ENCODE data around the gene STYX.
"Not testable (repeated sequence)": the region's sequence is repeated elsewhere in the genome, so short reads cannot be mapped to it uniquely, and the experiment has no call there.

DNA sequence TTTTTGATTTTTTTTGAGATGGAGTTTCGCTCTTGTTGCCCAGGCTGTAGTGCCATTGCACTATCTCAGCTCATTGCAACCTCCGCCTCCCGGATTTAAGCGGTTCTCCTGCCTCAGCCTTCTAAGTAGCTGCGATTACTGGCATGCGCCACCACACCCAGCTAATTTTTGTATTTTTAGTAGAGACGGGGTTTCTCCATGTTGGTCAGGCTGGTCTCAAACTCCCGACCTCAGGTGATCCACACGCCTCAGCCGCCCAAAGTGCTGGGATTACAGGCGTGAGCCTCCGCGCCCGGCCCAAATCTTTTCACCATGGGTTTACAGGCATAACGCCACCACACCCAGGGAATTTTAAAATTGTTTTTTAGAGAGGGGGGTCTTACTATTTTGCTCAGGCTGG, 931 bp upstream of the STYX start:
- TF ChIP-seq POLR2A (IDR thresholded peaks at IDR 0.05), result not testable (repeated sequence)
- TF ChIP-seq, protein P1, sequence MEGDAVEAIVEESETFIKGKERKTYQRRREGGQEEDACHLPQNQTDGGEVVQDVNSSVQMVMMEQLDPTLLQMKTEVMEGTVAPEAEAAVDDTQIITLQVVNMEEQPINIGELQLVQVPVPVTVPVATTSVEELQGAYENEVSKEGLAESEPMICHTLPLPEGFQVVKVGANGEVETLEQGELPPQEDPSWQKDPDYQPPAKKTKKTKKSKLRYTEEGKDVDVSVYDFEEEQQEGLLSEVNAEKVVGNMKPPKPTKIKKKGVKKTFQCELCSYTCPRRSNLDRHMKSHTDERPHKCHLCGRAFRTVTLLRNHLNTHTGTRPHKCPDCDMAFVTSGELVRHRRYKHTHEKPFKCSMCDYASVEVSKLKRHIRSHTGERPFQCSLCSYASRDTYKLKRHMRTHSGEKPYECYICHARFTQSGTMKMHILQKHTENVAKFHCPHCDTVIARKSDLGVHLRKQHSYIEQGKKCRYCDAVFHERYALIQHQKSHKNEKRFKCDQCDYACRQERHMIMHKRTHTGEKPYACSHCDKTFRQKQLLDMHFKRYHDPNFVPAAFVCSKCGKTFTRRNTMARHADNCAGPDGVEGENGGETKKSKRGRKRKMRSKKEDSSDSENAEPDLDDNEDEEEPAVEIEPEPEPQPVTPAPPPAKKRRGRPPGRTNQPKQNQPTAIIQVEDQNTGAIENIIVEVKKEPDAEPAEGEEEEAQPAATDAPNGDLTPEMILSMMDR (IDR thresholded peaks at IDR 0.05), result not testable (repeated sequence)

All from lower leg skin (tissue), 3 donors.